GM21526 (cell line): ENCODE data around the gene IL3RA.
A peak's percentile ranks its signal among the peaks of the same experiment; 100 is the strongest.

Experiments
- ATAC-seq: cut with Tn5 transposase; IDR thresholded peaks from one replicate; pipeline ENCODE4 v1.9.1; 2021; ENCODE audit warnings: moderate library complexity; ENCODE audit not compliant: unreplicated experiment, low FRiP score

The IL3RA gene

DNA sequence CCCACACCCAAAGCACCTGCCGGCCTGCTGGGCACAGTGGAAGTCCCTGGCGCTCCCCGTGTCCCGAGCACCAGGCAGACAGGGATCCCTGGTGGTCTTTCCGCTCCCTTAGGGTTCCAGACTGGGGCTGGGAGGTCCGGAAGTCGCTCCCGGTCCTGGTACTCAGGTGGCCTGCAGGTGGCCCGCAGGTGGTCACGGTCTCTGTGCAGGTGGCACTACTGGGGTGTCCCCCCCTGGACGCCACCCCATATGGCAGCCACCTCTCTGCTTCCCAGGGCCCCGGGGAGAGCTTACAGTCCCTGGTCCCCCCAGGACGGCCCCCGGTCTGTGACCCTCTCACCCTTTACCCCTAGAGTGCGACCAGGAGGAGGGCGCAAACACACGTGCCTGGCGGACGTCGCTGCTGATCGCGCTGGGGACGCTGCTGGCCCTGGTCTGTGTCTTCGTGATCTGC lies 41.7 kb downstream of the IL3RA start:
- no peak for ATAC-seq

DNA sequence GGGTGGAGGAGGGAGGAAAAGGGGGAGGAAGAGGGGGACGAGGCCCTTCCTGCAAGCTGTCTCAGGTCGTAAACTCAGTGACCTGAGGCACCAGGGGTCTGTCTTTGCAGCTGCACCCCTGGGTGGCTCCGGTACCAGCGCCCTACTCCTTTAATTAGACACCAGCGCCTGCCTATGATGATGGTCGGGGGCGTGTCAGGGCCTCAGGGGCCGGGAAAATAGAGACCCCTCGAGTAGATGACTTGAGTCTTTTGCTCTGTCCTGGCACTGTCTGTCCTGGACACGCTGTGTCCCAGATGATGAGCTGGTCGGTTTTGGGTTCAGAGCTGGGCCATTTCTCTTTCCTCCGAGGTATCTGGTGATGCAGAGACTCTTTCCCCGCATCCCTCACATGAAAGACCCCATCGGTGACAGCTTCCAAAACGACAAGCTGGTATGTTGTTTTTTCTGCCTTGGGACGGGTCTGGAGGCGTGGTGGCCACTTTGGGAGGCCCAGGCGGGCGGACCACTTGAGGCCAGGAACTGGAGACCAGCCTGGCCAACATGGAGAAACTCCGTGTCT lies 44.2 kb downstream of the IL3RA start:
- ATAC-seq, result no peak

DNA sequence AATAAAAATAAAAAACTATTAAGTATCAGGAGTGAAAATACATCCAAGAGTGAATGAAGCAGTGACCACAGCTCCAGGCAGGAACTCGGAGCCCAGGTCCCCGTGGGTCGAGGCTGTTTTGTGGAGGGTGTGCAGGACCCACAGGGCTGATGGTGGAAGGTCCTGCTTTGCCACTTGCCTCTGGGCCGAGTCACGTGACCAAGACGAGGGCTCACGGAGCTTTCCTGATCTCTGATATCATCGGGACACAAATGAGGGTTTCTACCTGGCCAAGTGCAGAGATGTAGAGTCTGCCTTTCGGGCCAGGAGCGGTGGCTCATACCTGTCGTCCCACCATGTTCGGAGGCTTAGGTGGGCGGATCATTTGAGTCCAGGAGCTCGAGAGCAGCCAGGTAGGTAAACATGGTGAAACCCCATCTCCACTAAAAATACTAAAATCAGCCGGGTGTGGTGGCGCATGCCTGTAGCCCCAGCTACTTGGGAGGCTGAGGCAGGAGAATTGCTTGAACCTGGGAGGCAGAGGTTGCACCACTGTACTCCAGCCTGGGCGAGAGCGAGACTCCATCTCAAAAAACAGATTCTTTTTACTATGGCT lies 48.2 kb downstream of the IL3RA start:
- ATAC-seq, result no peak

DNA sequence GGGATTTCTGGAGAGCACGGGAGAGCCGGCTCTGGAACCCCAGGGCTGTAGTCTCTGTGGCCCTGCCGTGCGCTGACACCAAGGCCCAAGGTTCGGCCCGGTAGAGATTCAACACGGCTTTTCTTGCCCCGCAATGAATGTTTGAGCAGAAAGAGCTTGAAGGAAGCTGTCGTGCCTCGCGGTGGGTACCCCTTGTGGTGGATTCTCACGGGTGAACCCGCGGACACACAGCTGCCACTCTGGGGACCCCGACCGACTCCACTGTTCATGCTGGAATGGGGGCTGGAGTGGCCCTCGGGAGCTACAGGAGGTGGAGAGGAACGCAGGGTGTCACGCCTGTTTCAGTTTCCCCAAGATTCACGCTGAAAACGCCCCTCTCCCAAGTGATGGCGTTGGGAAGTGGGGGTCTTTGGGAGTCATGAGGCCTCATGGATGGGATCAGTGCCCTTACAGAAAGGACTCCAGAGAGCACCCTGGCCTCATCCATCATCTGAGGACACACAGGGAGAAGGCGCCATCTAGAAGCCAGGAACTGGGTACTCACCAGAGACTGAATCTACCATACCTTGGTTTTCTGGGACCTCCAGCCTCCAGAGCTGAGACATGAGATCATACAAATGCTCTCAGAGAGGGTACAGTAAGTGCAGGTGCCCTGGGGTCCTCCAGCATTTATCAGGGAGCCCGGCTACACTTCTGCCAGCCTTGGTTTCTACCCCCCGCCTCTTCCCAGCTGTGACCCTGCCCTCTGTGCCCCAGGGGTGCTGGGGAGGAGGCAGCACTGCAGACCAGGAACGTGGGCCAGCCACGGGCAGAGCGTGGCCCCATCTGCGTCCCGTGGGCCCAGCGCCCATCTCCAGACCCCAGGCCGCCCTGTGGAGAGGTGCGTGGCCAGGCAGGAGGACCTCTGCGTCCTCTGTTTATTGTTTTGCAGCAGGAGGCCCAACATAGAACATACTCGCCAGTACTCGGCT lies 49.0 kb downstream of the IL3RA start:
- ATAC-seq, result no peak

DNA sequence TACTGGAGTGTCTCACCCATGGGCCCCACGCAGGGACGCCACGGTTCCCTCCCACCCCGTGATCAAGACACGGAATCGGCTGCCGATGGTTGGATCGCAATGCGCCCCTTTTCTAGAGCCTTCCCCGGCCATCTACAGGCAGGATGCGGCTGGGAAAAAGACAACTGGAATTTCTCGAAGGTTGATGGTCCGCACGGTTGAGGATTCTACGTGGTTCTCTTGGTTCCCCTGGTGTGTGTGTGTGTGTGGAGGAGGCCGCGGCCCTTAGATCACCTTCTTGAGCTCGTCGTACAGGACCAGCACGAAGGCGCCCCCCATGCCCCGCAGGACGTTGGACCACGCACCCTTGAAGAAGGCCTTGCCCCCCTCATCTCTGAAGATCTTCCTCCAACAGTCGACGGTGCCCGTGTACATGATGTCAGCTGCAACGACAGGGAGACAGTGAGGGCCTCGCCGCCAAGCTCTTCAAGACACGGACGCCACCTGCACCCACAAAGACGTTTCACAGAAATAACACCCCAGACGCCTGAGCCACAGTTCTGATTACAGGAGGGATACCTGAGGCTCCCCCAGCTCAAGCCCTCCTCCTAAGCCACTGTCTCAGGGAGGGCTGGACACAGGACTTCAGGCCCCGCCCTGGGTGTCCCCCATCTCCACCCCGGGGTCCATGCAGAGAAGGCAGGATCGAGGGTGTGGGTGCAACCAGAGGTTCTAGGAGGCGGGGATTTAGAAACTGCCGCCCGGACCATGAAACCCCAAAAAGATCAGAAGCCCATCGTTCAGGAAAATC lies 49.9 kb downstream of the IL3RA start:
- ATAC-seq, result no peak

DNA sequence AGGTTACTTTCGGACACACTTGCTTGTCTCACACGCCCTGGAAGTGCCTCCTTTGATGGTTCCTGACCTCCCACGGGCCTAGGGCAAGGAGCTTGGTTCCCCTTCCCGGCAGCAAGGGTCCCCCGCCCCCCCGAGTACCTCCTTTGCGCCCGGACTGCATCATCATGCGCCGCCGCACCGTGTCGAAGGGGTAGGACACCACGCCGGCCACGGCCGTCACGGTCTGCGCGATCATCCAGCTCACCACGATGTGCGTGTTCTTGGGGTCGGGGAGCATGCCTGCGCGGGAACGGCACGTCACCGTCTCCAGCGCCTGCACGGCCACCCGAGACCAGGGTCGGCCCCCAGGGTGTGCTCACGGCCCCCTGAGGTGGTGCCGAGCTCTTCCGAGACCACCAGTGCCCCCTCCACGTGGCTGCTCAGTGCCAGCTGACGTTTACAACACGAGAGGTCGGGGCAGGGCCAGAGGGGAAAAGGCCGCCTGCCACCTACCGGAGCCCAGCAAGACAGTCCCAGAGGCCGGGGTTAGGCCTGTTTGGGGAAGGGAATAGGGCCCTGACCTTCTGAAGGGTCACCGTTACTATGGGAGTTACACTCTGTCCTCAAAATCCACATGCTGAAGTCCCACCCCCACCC lies 50.7 kb downstream of the IL3RA start:
- ATAC-seq, result no peak

DNA sequence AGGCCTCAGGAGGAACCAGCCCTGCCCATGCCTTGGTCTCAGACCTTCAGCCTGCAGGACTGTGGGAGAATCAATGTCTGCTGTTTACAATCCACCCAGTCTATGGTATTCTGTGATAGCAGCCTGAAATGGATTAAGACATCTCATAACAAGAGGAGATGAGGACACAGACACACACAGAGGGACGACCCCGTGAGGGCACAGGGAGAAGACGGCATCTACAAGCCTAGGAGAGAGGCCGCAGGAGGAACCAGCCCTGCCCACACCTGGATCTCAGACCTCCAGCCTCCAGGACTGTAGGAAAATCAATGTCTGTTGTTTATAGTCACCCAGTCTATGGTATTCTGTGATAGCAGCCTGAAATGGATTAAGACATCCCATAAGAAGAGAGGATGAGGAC lies 52.1 kb downstream of the IL3RA start:
- ATAC-seq, result no peak

DNA sequence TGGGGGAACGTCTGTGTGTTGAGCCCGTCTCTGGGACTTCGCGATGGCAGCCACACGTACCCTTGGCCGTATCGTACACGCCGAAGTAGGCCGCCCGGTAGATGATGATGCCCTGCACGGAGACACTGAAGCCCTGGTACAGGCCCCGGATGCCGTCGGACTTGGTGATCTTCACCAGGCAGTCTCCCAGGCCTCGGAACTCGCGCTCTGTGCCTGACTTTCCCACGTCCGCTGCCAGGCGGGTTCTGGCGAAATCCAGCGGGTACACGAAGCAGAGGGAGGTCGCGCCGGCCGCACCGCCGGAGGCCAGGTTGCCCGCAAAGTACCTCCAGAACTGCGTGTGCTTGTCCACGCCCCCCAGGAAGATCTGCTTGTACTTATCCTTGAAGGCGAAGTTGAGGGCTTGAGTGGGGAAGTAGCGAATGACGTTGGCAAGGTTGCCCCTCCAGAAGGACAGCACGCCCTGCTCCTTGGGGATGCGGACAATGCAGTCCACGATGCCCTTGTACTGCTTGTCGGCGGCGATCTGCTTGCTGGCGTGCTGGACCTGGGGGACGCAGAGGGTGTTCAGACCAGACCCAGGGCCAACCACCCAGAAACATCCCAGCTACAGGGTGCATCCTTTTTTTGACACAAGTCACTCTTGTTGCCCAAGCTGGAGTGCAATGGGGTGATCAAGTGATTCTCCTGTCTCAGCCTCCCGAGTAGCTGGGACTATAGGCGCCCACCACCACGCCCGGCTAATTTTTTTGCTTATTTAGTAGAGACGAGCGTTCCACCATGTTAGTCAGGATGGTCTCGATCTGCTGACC lies 52.8 kb downstream of the IL3RA start:
- ATAC-seq, result no peak

DNA sequence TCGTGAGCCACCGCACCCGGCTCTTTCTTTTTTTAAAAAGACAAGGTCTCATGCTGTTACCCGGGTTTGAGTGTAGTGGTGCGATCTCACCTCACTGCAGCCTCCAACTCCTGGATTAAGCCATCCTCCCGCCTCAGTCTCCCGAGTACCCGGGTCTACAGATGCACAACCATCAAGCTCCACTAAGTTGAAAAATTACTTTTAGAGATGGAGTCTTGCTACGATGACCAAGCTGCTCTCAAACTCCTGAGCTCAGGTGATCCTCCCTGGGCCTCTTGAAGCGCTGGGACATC lies 53.4 kb downstream of the IL3RA start:
- ATAC-seq, result no peak

DNA sequence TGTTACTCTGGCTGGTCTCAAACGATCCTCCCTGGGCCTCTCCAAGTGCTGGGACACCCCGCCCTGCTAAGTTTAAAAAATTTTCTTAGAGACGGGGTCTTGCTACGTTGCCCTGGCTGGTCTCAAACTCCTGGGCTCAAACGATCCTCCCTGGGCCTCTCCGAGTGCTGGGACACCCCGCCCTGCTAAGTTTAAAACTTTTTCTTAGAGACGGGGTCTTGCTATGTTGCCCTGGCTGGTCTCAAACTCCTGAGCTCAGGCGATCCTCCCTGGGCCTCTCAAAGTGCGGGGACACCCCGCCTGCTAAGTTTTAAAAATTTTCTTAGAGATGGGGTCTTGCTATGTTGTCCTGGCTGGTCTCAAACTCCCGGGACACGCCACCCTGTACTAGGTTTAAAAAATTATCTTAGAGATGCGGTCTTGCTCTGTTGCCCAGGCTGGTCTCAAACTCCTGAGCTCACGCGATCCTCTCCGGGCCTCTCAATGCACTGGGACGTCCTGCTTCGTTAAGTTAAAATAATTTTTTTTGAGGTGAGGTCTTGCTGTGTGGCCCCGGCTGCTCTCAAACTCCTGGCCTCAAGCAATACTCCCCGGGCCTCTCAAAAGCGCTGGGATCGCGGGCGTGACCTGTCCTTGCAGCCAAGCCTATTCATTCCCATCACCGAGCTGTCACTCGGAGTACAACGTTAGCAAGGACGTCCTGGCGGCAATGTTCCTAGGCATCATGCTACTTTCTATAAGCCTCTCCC lies 54.2 kb downstream of the IL3RA start:
- no peak for ATAC-seq

DNA sequence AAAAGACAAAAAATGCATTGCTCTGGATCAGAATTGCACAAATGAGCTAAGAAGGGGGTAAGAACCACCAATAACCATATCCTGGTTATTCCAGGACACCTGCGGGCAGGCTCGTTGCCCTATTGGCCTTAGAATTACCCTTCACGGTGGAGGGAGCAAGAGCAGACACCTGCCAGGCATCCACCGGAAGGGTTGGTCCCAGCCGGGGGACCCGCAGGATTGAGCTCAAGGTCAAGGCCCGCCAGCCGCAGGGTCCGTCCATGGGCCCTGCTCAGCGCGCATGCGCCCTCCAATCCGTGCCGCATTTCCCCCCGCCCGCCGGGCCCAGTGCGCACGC lies 54.8 kb downstream of the IL3RA start:
- ATAC-seq, result peak; percentile 37

DNA sequence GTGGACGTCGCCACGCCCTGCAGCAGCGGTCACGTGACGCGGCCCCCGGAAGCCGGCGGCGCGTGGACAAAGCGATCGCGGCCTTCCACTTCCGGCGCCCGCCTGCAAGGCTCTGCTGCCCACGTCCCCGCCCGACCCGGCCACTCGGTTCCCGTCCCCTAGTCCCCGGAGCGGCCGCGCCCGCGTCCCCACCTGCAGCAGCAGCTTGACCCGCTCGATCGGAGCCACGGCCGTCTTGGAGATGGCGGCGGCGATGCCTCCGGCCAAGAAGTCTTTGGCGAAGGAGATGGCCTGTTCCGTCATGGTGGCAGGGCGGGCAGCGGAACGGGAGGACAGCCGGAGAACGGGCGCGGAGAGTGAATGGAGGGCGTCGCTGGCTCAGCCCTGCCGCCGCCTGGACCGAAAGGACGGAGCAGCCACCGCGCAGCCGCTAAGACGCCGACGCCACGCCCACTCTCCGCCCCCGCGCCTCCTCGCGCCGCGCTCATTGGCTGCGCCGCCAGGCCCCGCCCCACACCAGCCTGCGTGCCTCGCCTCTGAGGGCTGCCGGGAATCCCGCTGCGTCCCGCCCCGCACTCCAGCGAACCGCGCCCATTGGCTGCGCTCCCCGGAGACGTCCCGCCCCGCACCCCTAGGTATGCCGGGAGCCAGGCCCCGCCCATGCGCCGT lies 55.3 kb downstream of the IL3RA start, which contains the start of gene SLC25A6:
SLC25A6 (minus strand) TSS at position 407 of the 669 bp plus-strand sequence; CDS start at position 303, 104 bp downstream.
- peak; percentile 93 for ATAC-seq

DNA sequence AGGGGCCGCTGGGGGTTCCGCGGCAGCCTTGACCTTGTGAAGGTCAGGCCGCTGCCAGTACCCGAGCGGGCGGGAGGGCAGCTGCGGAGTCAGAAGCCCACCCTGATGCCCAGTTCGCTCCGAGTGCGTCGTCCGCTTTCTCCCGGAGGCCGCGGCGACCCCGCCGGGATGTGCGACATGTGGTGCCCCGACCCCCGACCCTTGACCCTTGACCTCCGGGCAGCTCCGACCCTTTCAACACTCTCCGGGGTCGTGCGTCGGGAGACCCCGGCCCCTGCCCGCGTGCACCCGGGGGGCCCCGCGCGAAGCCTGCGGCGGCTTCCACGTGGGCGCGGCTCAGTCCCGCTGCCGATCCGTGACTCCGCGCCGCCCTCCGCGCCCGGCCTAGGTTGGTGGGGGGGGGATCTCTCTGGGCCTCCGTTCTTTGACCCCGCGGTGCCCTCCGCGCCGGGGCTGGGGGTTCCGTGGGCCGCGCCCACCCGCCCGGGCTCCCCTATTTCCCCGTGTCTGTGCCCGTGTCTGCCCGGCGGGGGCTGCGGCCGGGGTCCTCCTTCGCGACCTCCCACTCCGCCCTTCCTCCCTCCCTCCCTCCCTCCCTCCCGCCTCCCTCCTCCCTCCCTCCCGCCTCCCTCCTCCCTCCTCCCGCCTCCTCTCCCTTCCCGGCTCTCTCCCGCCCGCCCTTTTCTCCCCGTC lies 55.9 kb downstream of the IL3RA start:
- ATAC-seq, result peak; percentile 26

DNA sequence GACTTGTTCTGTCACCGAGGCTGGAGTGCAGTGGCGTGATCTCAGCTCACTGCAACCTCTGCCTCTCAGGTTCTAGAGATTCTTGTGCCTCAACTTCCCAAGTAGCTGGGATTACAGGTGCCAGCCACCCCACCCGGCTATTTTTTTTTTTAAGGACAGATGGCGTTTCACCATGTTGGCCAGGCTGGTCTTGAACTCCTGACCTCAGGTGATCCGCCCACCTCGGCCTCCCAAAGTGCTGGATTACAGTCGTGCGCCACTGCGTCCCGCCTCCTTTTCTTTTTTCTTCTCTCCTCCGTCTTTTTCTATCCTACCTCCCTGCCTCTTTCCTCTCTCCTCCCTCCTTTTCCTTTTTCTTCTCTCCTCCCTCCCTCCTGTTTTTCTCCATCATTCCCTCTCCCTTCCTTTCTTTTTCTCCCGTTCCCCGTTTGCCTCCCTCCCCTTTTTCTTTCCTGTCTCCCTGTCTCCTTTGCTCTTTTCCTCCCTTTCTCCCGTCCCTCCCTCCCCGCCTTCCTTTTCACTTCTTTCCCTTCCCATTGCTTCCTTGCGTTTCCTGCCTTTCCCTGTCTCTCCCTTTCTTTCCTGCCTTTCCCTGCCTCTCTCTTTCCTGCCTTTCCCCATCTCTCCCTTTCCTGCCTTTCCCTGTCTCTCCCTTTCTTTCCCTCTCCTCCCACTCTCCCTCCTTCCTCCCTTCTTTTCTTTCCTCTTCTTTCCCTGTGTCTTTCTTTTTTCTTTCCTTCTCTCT lies 57.5 kb downstream of the IL3RA start:
- no peak for ATAC-seq

DNA sequence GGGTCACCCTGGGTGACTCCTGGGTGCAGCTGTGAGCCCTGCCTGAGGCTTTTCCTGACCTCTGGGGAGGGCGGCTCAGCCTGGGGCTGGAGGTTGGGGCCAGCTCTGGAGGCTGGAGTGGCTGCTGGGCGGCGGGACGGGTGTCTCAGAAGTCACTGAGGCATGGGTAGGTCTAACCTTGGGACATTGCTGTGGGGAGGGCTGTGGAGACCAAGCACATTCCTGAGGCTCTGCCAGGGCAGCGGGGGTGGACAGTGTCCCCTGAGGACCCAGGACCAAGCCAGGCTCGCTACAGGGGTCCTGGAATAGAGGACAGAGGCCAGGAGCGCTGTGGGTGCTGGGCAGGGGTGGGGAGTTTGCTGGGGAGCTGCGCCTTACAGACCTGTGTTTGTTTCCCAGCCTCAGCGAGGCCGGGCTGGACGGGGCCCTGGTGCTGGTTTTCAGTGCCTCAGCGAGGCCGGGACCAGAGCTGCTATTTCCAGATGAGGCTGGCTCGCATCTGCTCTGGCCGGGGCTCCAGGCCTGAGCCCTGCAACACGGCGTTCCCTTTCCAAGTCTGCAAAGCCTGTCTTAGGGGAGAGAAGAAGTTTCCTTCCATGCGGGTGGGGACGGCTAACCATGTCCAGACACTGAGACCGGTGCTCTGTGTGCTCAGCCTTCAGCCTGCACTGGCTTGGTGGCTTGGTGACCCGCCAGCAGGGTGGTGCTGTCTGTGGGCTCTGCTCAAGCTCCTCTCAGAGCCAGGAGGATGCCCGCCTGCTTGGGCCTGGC lies 58.3 kb downstream of the IL3RA start:
- ATAC-seq, result no peak

DNA sequence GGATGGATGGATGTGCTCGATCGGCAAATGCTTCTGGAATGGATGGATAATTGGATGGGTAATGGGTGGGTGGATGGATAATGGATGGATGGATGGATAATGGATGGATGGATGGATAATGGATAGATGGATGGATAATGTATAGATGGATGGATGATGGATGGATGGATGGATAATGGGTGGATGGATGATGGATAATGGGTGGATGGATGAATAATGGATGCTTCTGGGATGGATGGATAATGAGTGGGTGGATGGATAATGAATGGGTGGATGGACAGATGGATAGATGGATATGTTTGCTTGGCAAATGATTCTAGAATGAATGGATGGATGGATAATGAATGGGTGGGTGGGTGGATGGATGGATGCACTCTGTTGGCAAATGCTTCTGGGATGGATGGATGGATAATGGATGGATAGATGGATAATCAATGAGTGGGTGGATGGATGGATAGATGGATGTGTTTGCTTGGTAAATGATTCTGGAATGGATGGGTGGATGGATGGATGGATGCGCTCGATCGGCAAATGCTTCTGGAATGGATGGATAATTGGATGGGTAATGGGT lies 59.1 kb downstream of the IL3RA start:
- ATAC-seq, result no peak
